ENCODE data around the gene PRR23E. TPM values are rescaled to one million over a fixed set of nuclear protein-coding genes. Genes with fewer than 3 reads are reported as not detected.

PRR23E gene
- total and polyA plus RNA-seq, 10 of the 15 experiments (the other 5 are each of a cell fraction or from before 2014, with no cell fraction given), result not detected

- FAIRE-seq, result no peak
- no peak for TF ChIP-seq ATF3 (IDR thresholded peaks at IDR 0.05; ENCODE audit: borderline replicate concordance, extremely low read depth, low read depth, low read length)
- TF ChIP-seq BMI1 (IDR thresholded peaks at IDR 0.05; ENCODE audit: borderline replicate concordance), result no peak
- TF ChIP-seq CBX3 (IDR thresholded peaks at IDR 0.05; ENCODE audit: borderline replicate concordance, low read depth), result no peak
- no peak for TF ChIP-seq ZSCAN29 (IDR thresholded peaks at IDR 0.05)
- TF ChIP-seq SREBF1 (IDR thresholded peaks at IDR 0.05; ENCODE audit: low read length), result no peak
- no peak for TF ChIP-seq WRNIP1 (IDR thresholded peaks at IDR 0.05; ENCODE audit: borderline replicate concordance, low read depth, low read length)
- no peak for TF ChIP-seq NBN (IDR thresholded peaks at IDR 0.05)
- no peak for TF ChIP-seq KDM1A (IDR thresholded peaks at IDR 0.05; ENCODE audit: borderline replicate concordance)
- TF ChIP-seq RBBP5 (conservative IDR thresholded peaks at IDR 0.05), result no peak
- TF ChIP-seq PML (IDR thresholded peaks at IDR 0.05; ENCODE audit: low read length), result no peak
- no peak for TF ChIP-seq CHD1 (IDR thresholded peaks at IDR 0.05; ENCODE audit: low read depth, low read length)
- TF ChIP-seq BRCA1 (IDR thresholded peaks at IDR 0.05; ENCODE audit: low read depth, low read length), result no peak
- TF ChIP-seq, protein P1, sequence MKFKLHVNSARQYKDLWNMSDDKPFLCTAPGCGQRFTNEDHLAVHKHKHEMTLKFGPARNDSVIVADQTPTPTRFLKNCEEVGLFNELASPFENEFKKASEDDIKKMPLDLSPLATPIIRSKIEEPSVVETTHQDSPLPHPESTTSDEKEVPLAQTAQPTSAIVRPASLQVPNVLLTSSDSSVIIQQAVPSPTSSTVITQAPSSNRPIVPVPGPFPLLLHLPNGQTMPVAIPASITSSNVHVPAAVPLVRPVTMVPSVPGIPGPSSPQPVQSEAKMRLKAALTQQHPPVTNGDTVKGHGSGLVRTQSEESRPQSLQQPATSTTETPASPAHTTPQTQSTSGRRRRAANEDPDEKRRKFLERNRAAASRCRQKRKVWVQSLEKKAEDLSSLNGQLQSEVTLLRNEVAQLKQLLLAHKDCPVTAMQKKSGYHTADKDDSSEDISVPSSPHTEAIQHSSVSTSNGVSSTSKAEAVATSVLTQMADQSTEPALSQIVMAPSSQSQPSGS (IDR thresholded peaks at IDR 0.05; ENCODE audit: low read length), result peak; percentile 68
- TF ChIP-seq, protein P2, sequence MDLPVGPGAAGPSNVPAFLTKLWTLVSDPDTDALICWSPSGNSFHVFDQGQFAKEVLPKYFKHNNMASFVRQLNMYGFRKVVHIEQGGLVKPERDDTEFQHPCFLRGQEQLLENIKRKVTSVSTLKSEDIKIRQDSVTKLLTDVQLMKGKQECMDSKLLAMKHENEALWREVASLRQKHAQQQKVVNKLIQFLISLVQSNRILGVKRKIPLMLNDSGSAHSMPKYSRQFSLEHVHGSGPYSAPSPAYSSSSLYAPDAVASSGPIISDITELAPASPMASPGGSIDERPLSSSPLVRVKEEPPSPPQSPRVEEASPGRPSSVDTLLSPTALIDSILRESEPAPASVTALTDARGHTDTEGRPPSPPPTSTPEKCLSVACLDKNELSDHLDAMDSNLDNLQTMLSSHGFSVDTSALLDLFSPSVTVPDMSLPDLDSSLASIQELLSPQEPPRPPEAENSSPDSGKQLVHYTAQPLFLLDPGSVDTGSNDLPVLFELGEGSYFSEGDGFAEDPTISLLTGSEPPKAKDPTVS (IDR thresholded peaks at IDR 0.05; ENCODE audit: low read depth, low read length), result no peak
- no peak for TF ChIP-seq BACH1 (IDR thresholded peaks at IDR 0.05; ENCODE audit: borderline replicate concordance)
- TF ChIP-seq, protein P3, sequence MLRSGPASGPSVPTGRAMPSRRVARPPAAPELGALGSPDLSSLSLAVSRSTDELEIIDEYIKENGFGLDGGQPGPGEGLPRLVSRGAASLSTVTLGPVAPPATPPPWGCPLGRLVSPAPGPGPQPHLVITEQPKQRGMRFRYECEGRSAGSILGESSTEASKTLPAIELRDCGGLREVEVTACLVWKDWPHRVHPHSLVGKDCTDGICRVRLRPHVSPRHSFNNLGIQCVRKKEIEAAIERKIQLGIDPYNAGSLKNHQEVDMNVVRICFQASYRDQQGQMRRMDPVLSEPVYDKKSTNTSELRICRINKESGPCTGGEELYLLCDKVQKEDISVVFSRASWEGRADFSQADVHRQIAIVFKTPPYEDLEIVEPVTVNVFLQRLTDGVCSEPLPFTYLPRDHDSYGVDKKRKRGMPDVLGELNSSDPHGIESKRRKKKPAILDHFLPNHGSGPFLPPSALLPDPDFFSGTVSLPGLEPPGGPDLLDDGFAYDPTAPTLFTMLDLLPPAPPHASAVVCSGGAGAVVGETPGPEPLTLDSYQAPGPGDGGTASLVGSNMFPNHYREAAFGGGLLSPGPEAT (IDR thresholded peaks at IDR 0.05; ENCODE audit: low read depth), result no peak
- TF ChIP-seq CEBPB (IDR thresholded peaks at IDR 0.05; ENCODE audit: borderline replicate concordance in 1 of 2, low read depth in 2 of 2, low read length in 2 of 2), result no peak
- peak; percentile 60; the same call in 1 of the 2 replicates for TF ChIP-seq CREM (IDR thresholded peaks at IDR 0.05; ENCODE audit: low read depth)
- no peak for TF ChIP-seq MEF2A (IDR thresholded peaks at IDR 0.05; ENCODE audit: insufficient read depth, low read depth, low read length)
- TF ChIP-seq POLR2A (IDR thresholded peaks at IDR 0.05; ENCODE audit: low read depth, low read length), result no peak
- no peak for TF ChIP-seq YY1 (IDR thresholded peaks at IDR 0.05; ENCODE audit: low read depth, low read length)
- no peak for TF ChIP-seq SIN3A (IDR thresholded peaks at IDR 0.05; ENCODE audit: low read depth, low read length)
- no peak for TF ChIP-seq SUPT20H (IDR thresholded peaks at IDR 0.05; ENCODE audit: borderline replicate concordance, control insufficient read depth, low read depth, low read length)
Measured at GRCh38 chr3:127228866-127229265, 35.9 kb downstream of the PRR23E start.

More at GRCh38 chr3:127228866-127229265, 35.9 kb downstream of the PRR23E start:
- intact Hi-C loops (cut with micrococcal nuclease; ENCODE audit: unreplicated experiment) (no loop called here), in situ Hi-C loops (cut with MboI) (no loop called here)
- no peak overlapping the region for H3K27ac ChIP-seq (ENCODE audit: control insufficient read depth, insufficient read depth)
- H3K79me2 ChIP-seq (ENCODE audit: control insufficient read depth, insufficient read depth, low read length), result no peaks in the 10 kb centered on the region
- H3K4me2 ChIP-seq (ENCODE audit: control insufficient read depth, insufficient read depth), result no peak overlapping the region
- RAD21 ChIA-PET (ENCODE audit: unreplicated experiment), result interaction anchor here (0.9 to 4.5 kb wide), 6 partner anchors 8 to 754 kb away, joined by 3 to 31 read pairs (median 3); no protein-coding TSS in a partner anchor
- SMC1A ChIA-PET (ENCODE audit: uncharacterized antibody, unreplicated experiment), result interaction anchor here (0.9 to 2.7 kb wide), 11 partner anchors 9 to 78 kb away, joined by 3 to 9 read pairs (median 4); no protein-coding TSS in a partner anchor
- POLR2A ChIA-PET, result interaction anchor here (1.1 to 1.6 kb wide), 2 partner anchors 8 to 13 kb away, joined by 5 to 6 read pairs; no protein-coding TSS in a partner anchor
- CTCF ChIA-PET, result interaction anchor here (0.7 to 1.7 kb wide), 7 partner anchors 10 to 79 kb away, joined by 3 to 5 read pairs (median 4); no protein-coding TSS in a partner anchor
- H2AFZ ChIP-seq (ENCODE audit: control insufficient read depth, low read depth, low read length), result no peak overlapping the region
- H3K9me3 ChIP-seq (replicated peaks; ENCODE audit: control insufficient read depth, insufficient read depth, low read length), result peaks cover 2% of the 10 kb centered on the region; the same call in 2 of the 3 replicates
- peak; percentile 75 for ATAC-seq
- DNase-seq (ENCODE audit: low read depth, low spot score), result peak; percentile 37
- H3K27me3 ChIP-seq (replicated peaks in 1 of 2; ENCODE audit: control insufficient read depth in 2 of 2, insufficient read depth in 2 of 2, low read length in 1 of 2), result no peaks in the 10 kb centered on the region; a peak in 1 of 4 replicates
- H3K9ac ChIP-seq (ENCODE audit: control insufficient read depth, insufficient read depth, low read length), result no peak overlapping the region
- H3K4me1 ChIP-seq (ENCODE audit: control insufficient read depth, insufficient read depth, low read length), result no peaks in the 10 kb centered on the region; the same call in 1 of the 2 replicates
- WGBS (ENCODE audit: insufficient coverage, insufficient replicate concordance, low lambda C conversion rate, missing lambda C conversion rate), result 43% methylated on average over 2 of the region's 2 CpGs
- no TSS peak for BruUV-seq (replicated peaks)
- H3K4me3 ChIP-seq, result no peak overlapping the region
- H4K20me1 ChIP-seq (ENCODE audit: control insufficient read depth, insufficient read depth), result no peaks in the 10 kb centered on the region
- no peaks in the 10 kb centered on the region for H3K36me3 ChIP-seq (ENCODE audit: control insufficient read depth in 2 of 2, insufficient read depth in 2 of 2, low read length in 1 of 2)
